Loucy (cell line): ENCODE measurements around the gene UNC13D.

Source experiments
- H2AFZ ChIP-seq: fragments of 200-600 bp; sonication (generic); 2 replicates; pipeline ENCODE4 v1.6.0; 2016; ENCODE audit warnings: antibody characterized with exemption, mild to moderate bottlenecking, low read length, moderate library complexity
- H3F3A ChIP-seq: fragments of 200-600 bp; 2 replicates; pipeline ENCODE4 v1.6.0; 2016; ENCODE audit warnings: antibody characterized with exemption, low read depth, mild to moderate bottlenecking
- H3K27me3 ChIP-seq: fragments of 200-600 bp; sonication (generic); 2 replicates; pipeline ENCODE4 v1.6.1; 2014; ENCODE audit warnings: low read length, mild to moderate bottlenecking; ENCODE audit not compliant: insufficient read depth, poor library complexity, severe bottlenecking
- H3K36me3 ChIP-seq: fragments of 200-600 bp; sonication (generic); 2 replicates; pipeline ENCODE4 v1.6.1; 2016; ENCODE audit warnings: low read length; ENCODE audit not compliant: insufficient read depth
- H3K4me1 ChIP-seq: fragments of 200-600 bp; sonication (generic); 2 replicates; pipeline ENCODE4 v1.5.1; 2014; ENCODE audit warnings: low read length, mild to moderate bottlenecking; ENCODE audit not compliant: insufficient read depth, poor library complexity, severe bottlenecking
- H3K4me2 ChIP-seq: fragments of 200-600 bp; sonication (generic); 2 replicates; pipeline ENCODE4 v1.6.0; 2014; ENCODE audit warnings: antibody characterized with exemption, low read length, low read depth, mild to moderate bottlenecking; ENCODE audit not compliant: poor library complexity, severe bottlenecking
- H3K4me3 ChIP-seq: fragments of 200-600 bp; sonication (generic); 2 replicates; pipeline ENCODE4 v1.5.1; 2014; ENCODE audit warnings: low read length, mild to moderate bottlenecking, mixed read lengths; ENCODE audit not compliant: poor library complexity, severe bottlenecking
- H3K79me2 ChIP-seq: fragments of 200-600 bp; sonication (generic); 2 replicates; pipeline ENCODE4 v1.6.1; 2014; ENCODE audit warnings: low read length; ENCODE audit not compliant: insufficient read depth
- H3K9ac ChIP-seq: fragments of 200-600 bp; sonication (generic); 2 replicates; pipeline ENCODE4 v1.6.0; 2014; ENCODE audit warnings: mild to moderate bottlenecking, low read depth, low read length, moderate library complexity; ENCODE audit not compliant: poor library complexity, severe bottlenecking
- H3K9me2 ChIP-seq: fragments of 200-600 bp; sonication (generic); replicated peaks from 2 replicates; pipeline ENCODE4 v1.6.1; 2016; ENCODE audit warnings: low read depth, low read length, mixed read lengths
- H3K9me3 ChIP-seq: fragments of 200-600 bp; sonication (generic); 2 replicates; pipeline ENCODE4 v1.6.1; 2014; ENCODE audit warnings: mild to moderate bottlenecking, antibody characterized with exemption, low read length, low read depth; ENCODE audit not compliant: insufficient read depth
- H4K20me1 ChIP-seq: fragments of 200-600 bp; sonication (generic); 2 replicates; pipeline ENCODE4 v1.6.0; 2014; ENCODE audit warnings: antibody characterized with exemption, low read length, mild to moderate bottlenecking; ENCODE audit not compliant: insufficient read depth, poor library complexity, severe bottlenecking
- CTCF ChIP-seq: fragments of 200-600 bp; sonication (generic); conservative IDR thresholded peaks from 2 replicates; pipeline ENCODE4 v1.5.1; 2014; ENCODE audit warnings: mild to moderate bottlenecking, antibody characterized with exemption, low read length
- EZH2phosphoT487 ChIP-seq: fragments of 200-600 bp; IDR thresholded peaks from 2 replicates; pipeline ENCODE4 v1.6.1; 2018; ENCODE audit warnings: antibody characterized with exemption, mild to moderate bottlenecking, moderate library complexity, borderline replicate concordance

The UNC13D gene

GRCh38 chr17:75815399-75815798 lies 28.8 kb downstream of the UNC13D start:
- no peaks in the 10 kb centered on the region for H3K27me3 ChIP-seq

GRCh38 chr17:75814900-75815373 lies 29.3 kb downstream of the UNC13D start:
- no peak overlapping the region for H3K4me2 ChIP-seq
- H3K9ac ChIP-seq: no peak overlapping the region
- no peaks in the 10 kb centered on the region for H3F3A ChIP-seq
- no peaks in the 10 kb centered on the region for H3K79me2 ChIP-seq
- H4K20me1 ChIP-seq: peaks cover 3% of the 10 kb centered on the region
- no peak overlapping the region for H3K4me3 ChIP-seq
- no peaks in the 10 kb centered on the region for H3K9me3 ChIP-seq
- no peaks in the 10 kb centered on the region for H3K9me2 ChIP-seq
- H3K27me3 ChIP-seq: no peaks in the 10 kb centered on the region
- H3K4me1 ChIP-seq: no peaks in the 10 kb centered on the region
- H2AFZ ChIP-seq: no peak overlapping the region
- peaks cover 93% of the 10 kb centered on the region; the same call in 1 of the 2 replicates for H3K36me3 ChIP-seq
- no peak for TF ChIP-seq CTCF
- TF ChIP-seq EZH2phosphoT487: no peak

More at GRCh38 chr17:75815399-75815798, 28.8 kb downstream of the UNC13D start:
- H4K20me1 ChIP-seq: peaks cover 3% of the 10 kb centered on the region
- no peaks in the 10 kb centered on the region for H3F3A ChIP-seq
- H3K9me3 ChIP-seq: no peaks in the 10 kb centered on the region
- H3K79me2 ChIP-seq: no peaks in the 10 kb centered on the region
- no peak for TF ChIP-seq CTCF
- no peak for TF ChIP-seq EZH2phosphoT487
- H3K9me2 ChIP-seq: no peaks in the 10 kb centered on the region
- H3K36me3 ChIP-seq: peaks cover 94% of the 10 kb centered on the region; the same call in 1 of the 2 replicates
- H3K4me2 ChIP-seq: no peak overlapping the region
- no peaks in the 10 kb centered on the region for H3K4me1 ChIP-seq
- no peak overlapping the region for H3K9ac ChIP-seq
- no peak overlapping the region for H3K4me3 ChIP-seq
- no peak overlapping the region for H2AFZ ChIP-seq

- H3K9ac ChIP-seq: no peak overlapping the region
- no peaks in the 10 kb centered on the region for H3K9me3 ChIP-seq
- H3K36me3 ChIP-seq: peaks cover 92% of the 10 kb centered on the region; the same call in 1 of the 2 replicates
- no peak overlapping the region for H3K4me3 ChIP-seq
- no peak overlapping the region for H3K4me2 ChIP-seq
- H2AFZ ChIP-seq: no peak overlapping the region
- H3K4me1 ChIP-seq: no peaks in the 10 kb centered on the region
- no peak for TF ChIP-seq CTCF
- TF ChIP-seq EZH2phosphoT487: no peak
- no peaks in the 10 kb centered on the region for H3K27me3 ChIP-seq
- no peaks in the 10 kb centered on the region for H4K20me1 ChIP-seq
- no peaks in the 10 kb centered on the region for H3F3A ChIP-seq
- no peaks in the 10 kb centered on the region for H3K9me2 ChIP-seq
- no peaks in the 10 kb centered on the region for H3K79me2 ChIP-seq
Measured at GRCh38 chr17:75814021-75814395, 30.2 kb downstream of the UNC13D start.
